H9 (cell line): ENCODE data around the gene MFSD1. TPM values are rescaled to one million over a fixed set of nuclear protein-coding genes. Genes with fewer than 3 reads are reported as not detected.

Experiments
- DNase-seq: peaks from one replicate; pipeline ENCODE4 v3.0.0-alpha.2; 2017
- H2AFZ ChIP-seq: one replicate; pipeline ENCODE4 v1.6.1; 2013; ENCODE audit warnings: mild to moderate bottlenecking, low read length, control low read depth, moderate library complexity
- H2AK5ac ChIP-seq: 2 replicates; pipeline ENCODE4 v1.6.1; 2013; ENCODE audit warnings: low read length, control low read depth, mixed read lengths; ENCODE audit not compliant: insufficient read length
- H2BK120ac ChIP-seq: one replicate; pipeline ENCODE4 v1.6.1; 2013; ENCODE audit warnings: low read depth, mild to moderate bottlenecking, low read length, control low read depth, inconsistent platforms; ENCODE audit not compliant: poor library complexity, severe bottlenecking
- H2BK12ac ChIP-seq: 2 replicates; pipeline ENCODE4 v1.6.1; 2013; ENCODE audit warnings: low read length, control low read depth, mixed read lengths, low read depth; ENCODE audit not compliant: insufficient read length
- H2BK15ac ChIP-seq: 2 replicates; pipeline ENCODE4 v1.6.1; 2013; ENCODE audit warnings: low read depth, low read length, control low read depth
- H2BK20ac ChIP-seq: one replicate; pipeline ENCODE4 v1.6.1; 2013; ENCODE audit warnings: low read depth, mild to moderate bottlenecking, low read length, control low read depth, inconsistent platforms; ENCODE audit not compliant: poor library complexity, severe bottlenecking
- H2BK5ac ChIP-seq: 2 replicates; pipeline ENCODE4 v1.6.1; 2013; ENCODE audit warnings: low read length, control low read depth, mixed read lengths; ENCODE audit not compliant: insufficient read length
- H3K14ac ChIP-seq: 2 replicates; pipeline ENCODE4 v1.6.1; 2013; ENCODE audit warnings: low read length, control low read depth; ENCODE audit not compliant: insufficient read depth
- H3K18ac ChIP-seq: 2 replicates; pipeline ENCODE4 v1.6.1; 2013; ENCODE audit warnings: low read depth, mild to moderate bottlenecking, mixed read lengths, low read length, control low read depth; ENCODE audit not compliant: insufficient read length
- H3K23ac ChIP-seq: 2 replicates; pipeline ENCODE4 v1.6.1; 2013; ENCODE audit warnings: low read length, control low read depth, mixed read lengths, low read depth; ENCODE audit not compliant: insufficient read length
- H3K23me2 ChIP-seq: 2 replicates; pipeline ENCODE4 v1.6.1; 2013; ENCODE audit warnings: low read depth, mild to moderate bottlenecking, mixed read lengths, low read length, control low read depth; ENCODE audit not compliant: insufficient read length, poor library complexity, severe bottlenecking
- H3K27ac ChIP-seq: 2 replicates; pipeline ENCODE4 v1.5.1; 2013; ENCODE audit warnings: low read length, control low read depth, mixed read lengths, low read depth; ENCODE audit not compliant: insufficient read length
- H3K27me3 ChIP-seq: 2 replicates; pipeline ENCODE4 v1.6.1; 2013; ENCODE audit warnings: low read length, control low read depth, inconsistent platforms; ENCODE audit not compliant: insufficient read depth
- H3K4ac ChIP-seq: 2 replicates; pipeline ENCODE4 v1.6.1; 2013; ENCODE audit warnings: low read depth, mild to moderate bottlenecking, control low read depth, inconsistent platforms, low read length, moderate library complexity
- H3K4me1 ChIP-seq: 2 replicates; pipeline ENCODE4 v1.6.1; 2013; ENCODE audit warnings: low read length, control low read depth, inconsistent platforms; ENCODE audit not compliant: insufficient read depth
- H3K4me2 ChIP-seq: 2 replicates; pipeline ENCODE4 v1.6.1; 2013; ENCODE audit warnings: low read length, control low read depth, mixed read lengths; ENCODE audit not compliant: insufficient read length, insufficient read depth
- H3K56ac ChIP-seq: 2 replicates; pipeline ENCODE4 v1.6.1; 2013; ENCODE audit warnings: low read depth, mild to moderate bottlenecking, mixed read lengths, low read length, control low read depth; ENCODE audit not compliant: insufficient read length
- H3K79me1 ChIP-seq: 2 replicates; pipeline ENCODE4 v1.6.1; 2013; ENCODE audit warnings: low read depth, mild to moderate bottlenecking, moderate library complexity, low read length, control low read depth, inconsistent platforms; ENCODE audit not compliant: insufficient read depth, poor library complexity, severe bottlenecking
- H3K79me2 ChIP-seq: 2 replicates; pipeline ENCODE4 v1.6.1; 2013; ENCODE audit warnings: low read length, control low read depth, inconsistent platforms; ENCODE audit not compliant: insufficient read depth
- H3K9ac ChIP-seq: 2 replicates; pipeline ENCODE4 v1.6.1; 2013; ENCODE audit warnings: low read length, control low read depth, mixed read lengths; ENCODE audit not compliant: insufficient read length; ENCODE audit errors: extremely low read depth
- H3K9me3 ChIP-seq: one replicate; pipeline ENCODE4 v1.6.1; 2013; ENCODE audit warnings: low read depth, low read length, inconsistent platforms; ENCODE audit not compliant: control insufficient read depth
- H3T11ph ChIP-seq: one replicate; pipeline ENCODE4 v1.6.1; 2013; ENCODE audit warnings: mild to moderate bottlenecking, low read length, control low read depth, inconsistent platforms
- H4K20me1 ChIP-seq: one replicate; pipeline ENCODE4 v1.6.1; 2013; ENCODE audit not compliant: control insufficient read depth, insufficient read length, insufficient read depth
- H4K5ac ChIP-seq: 2 replicates; pipeline ENCODE4 v1.6.1; 2013; ENCODE audit warnings: low read depth, mild to moderate bottlenecking, mixed read lengths, low read length, control low read depth; ENCODE audit not compliant: insufficient read length
- H4K8ac ChIP-seq: replicated peaks from 2 replicates; pipeline ENCODE4 v1.6.1; 2013; ENCODE audit warnings: low read length, control low read depth, mixed read lengths, low read depth; ENCODE audit not compliant: insufficient read length
- H4K91ac ChIP-seq: 2 replicates; pipeline ENCODE4 v1.6.1; 2013; ENCODE audit warnings: low read depth, mild to moderate bottlenecking, moderate library complexity, mixed read lengths, low read length, control low read depth; ENCODE audit not compliant: insufficient read length
- H3K27ac Mint-ChIP-seq, 3 experiments: 2 replicates in 2 of 3; 3 replicates in 1 of 3; pipeline ENCODE4 v1.8.0; 2020 to 2021; ENCODE audit warnings: mixed read lengths in 3 of 3, mild to moderate bottlenecking in 1 of 3, moderate library complexity in 1 of 3
- H3K27me3 Mint-ChIP-seq: 2 replicates; pipeline ENCODE4 v1.8.0; 2021; ENCODE audit warnings: low read depth, mild to moderate bottlenecking, moderate library complexity, mixed read lengths
- H3K36me3 Mint-ChIP-seq, 3 experiments: 2 replicates in 2 of 3; 3 replicates in 1 of 3; pipeline ENCODE4 v1.8.0; 2020 to 2021; ENCODE audit warnings: low read depth in 3 of 3, mixed read lengths in 3 of 3; ENCODE audit not compliant: insufficient read depth in 1 of 3
- H3K4me1 Mint-ChIP-seq, 2 experiments: 2 replicates each; pipeline ENCODE4 v1.8.0; 2020; ENCODE audit warnings: mixed read lengths in 2 of 2
- H3K4me3 Mint-ChIP-seq, 2 experiments: 2 replicates in 1 of 2; 3 replicates in 1 of 2; pipeline ENCODE4 v1.8.0; 2020 to 2021; ENCODE audit warnings: mild to moderate bottlenecking in 2 of 2, mixed read lengths in 2 of 2, moderate library complexity in 1 of 2
- H3K9me3 Mint-ChIP-seq, 2 experiments: 2 replicates in 1 of 2; 3 replicates in 1 of 2; pipeline ENCODE4 v1.8.0; 2020; ENCODE audit warnings: mild to moderate bottlenecking in 2 of 2, mixed read lengths in 2 of 2, moderate library complexity in 1 of 2
- CTCF ChIP-seq: fragments of 200-600 bp; sonication (generic); conservative IDR thresholded peaks from 3 replicates; pipeline ENCODE4 v1.8.0; 2021; ENCODE audit warnings: antibody characterized with exemption, mild to moderate bottlenecking
- WGBS: extraction: QIAGEN DNeasy Blood & Tissue Kit; methylation state at CpG from one replicate; pipeline ENCODE4 v1.1.7; 2013; ENCODE audit warnings: missing lambda C conversion rate, low lambda C conversion rate, mixed read lengths; ENCODE audit not compliant: insufficient read length; ENCODE audit errors: extremely low coverage; 5-methylcytosine and 5-hydroxymethylcytosine counted together
- total RNA-seq: library from RNA; stranded (reverse); gene quantifications from 2 replicates; pipeline ENCODE4 v1.2.1, GENCODE V29; 2021

The MFSD1 gene
- total RNA-seq, 1 experiment from 2014 or later = 9.5 TPM

- Histone ChIP-seq H4K20me1 (no peaks in the 10 kb centered on the region), H3K14ac (no peak overlapping the region), H3K9me3 (no peaks in the 10 kb centered on the region), H3T11ph (no peak overlapping the region), H2AK5ac (no peak overlapping the region), H2AFZ (no peak overlapping the region), H3K79me2 (no peaks in the 10 kb centered on the region), H3K27ac (no peak overlapping the region), H3K9ac (no peak overlapping the region), H3K23me2 (no peaks in the 10 kb centered on the region), H3K27me3 (no peaks in the 10 kb centered on the region), H2BK12ac (no peak overlapping the region), H4K91ac (no peak overlapping the region), H2BK15ac (no peak overlapping the region), H3K4me1 (no peaks in the 10 kb centered on the region; the same call in 1 of the 2 replicates), H4K5ac (no peak overlapping the region), H2BK120ac (no peak overlapping the region), H3K4me2 (no peak overlapping the region), H3K4ac (no peak overlapping the region), H4K8ac (no peak overlapping the region), H2BK20ac (no peak overlapping the region), H3K79me1 (no peaks in the 10 kb centered on the region), H2BK5ac (no peak overlapping the region), H3K56ac (no peak overlapping the region), H3K18ac (no peak overlapping the region), H3K23ac (no peak overlapping the region)
- DNase-seq = no peak
- no peaks in the 10 kb centered on the region for H3K36me3 Mint-ChIP-seq
- WGBS = no CpG with 5 or more reads among the region's 2 CpGs
- H3K4me1 Mint-ChIP-seq = peaks cover 12 to 13% of the 10 kb centered on the region in 2 experiments
- no peaks in the 10 kb centered on the region; a peak in 1 of 5 replicates for H3K9me3 Mint-ChIP-seq
- H3K27me3 Mint-ChIP-seq = no peaks in the 10 kb centered on the region
- no peak overlapping the region for H3K4me3 Mint-ChIP-seq
- no peak overlapping the region for H3K27ac Mint-ChIP-seq
- no peak for TF ChIP-seq CTCF
These were observed 38.4 kb upstream of the MFSD1 start for GRCh38 chr3:158763421-158763820.
